MM.1S (cell line): ENCODE data around the gene MIPEP.

Experiments
- DNase-seq: peaks from one replicate; pipeline ENCODE4 v3.0.0-alpha.2; 2015
- H2AFZ ChIP-seq: fragments of 300-600 bp; sonication (generic); 2 replicates; pipeline ENCODE4 v1.6.0; 2016; ENCODE audit warnings: antibody characterized with exemption, low read length
- H3F3A ChIP-seq: fragments of 300-600 bp; sonication (generic); 2 replicates; pipeline ENCODE4 v1.6.1; 2016; ENCODE audit warnings: mild to moderate bottlenecking, antibody characterized with exemption, low read length, moderate library complexity, mixed read lengths; ENCODE audit not compliant: insufficient read depth
- H3K27ac ChIP-seq: fragments of 300-600 bp; sonication (generic); 2 replicates; pipeline ENCODE4 v1.5.1; 2016; ENCODE audit warnings: mild to moderate bottlenecking, low read length
- H3K27me3 ChIP-seq: fragments of 300-600 bp; sonication (generic); replicated peaks from 2 replicates; pipeline ENCODE4 v1.6.0; 2016; ENCODE audit warnings: low read length; ENCODE audit not compliant: insufficient read depth
- H3K36me3 ChIP-seq: fragments of 300-600 bp; sonication (generic); replicated peaks from 2 replicates; pipeline ENCODE4 v1.6.1; 2016; ENCODE audit warnings: mild to moderate bottlenecking, low read length, mixed read lengths; ENCODE audit not compliant: insufficient read depth
- H3K4me1 ChIP-seq: fragments of 300-600 bp; sonication (generic); 2 replicates; pipeline ENCODE4 v1.6.1; 2016; ENCODE audit warnings: low read length, mixed read lengths
- H3K4me2 ChIP-seq: fragments of 300-600 bp; sonication (generic); 2 replicates; pipeline ENCODE4 v1.6.0; 2016; ENCODE audit warnings: low read depth, low read length
- H3K4me3 ChIP-seq: fragments of 300-600 bp; sonication (generic); 2 replicates; pipeline ENCODE4 v1.5.1; 2016; ENCODE audit warnings: low read length, mixed read lengths
- H3K79me2 ChIP-seq: fragments of 300-600 bp; sonication (generic); 2 replicates; pipeline ENCODE4 v1.6.1; 2016; ENCODE audit warnings: mixed run types, low read length, mixed read lengths
- H3K9ac ChIP-seq: fragments of 300-600 bp; sonication (generic); 2 replicates; pipeline ENCODE4 v1.6.1; 2016; ENCODE audit warnings: low read length, mixed read lengths
- H3K9me2 ChIP-seq: fragments of 300-600 bp; sonication (generic); replicated peaks from 2 replicates; pipeline ENCODE4 v1.6.1; 2016; ENCODE audit warnings: mild to moderate bottlenecking, low read length, mixed read lengths; ENCODE audit not compliant: insufficient read depth
- H3K9me3 ChIP-seq: fragments of 300-600 bp; sonication (generic); replicated peaks from 2 replicates; pipeline ENCODE4 v1.6.1; 2016; ENCODE audit warnings: mild to moderate bottlenecking, low read length, mixed read lengths; ENCODE audit not compliant: insufficient read depth
- H4K20me1 ChIP-seq: fragments of 300-600 bp; sonication (generic); 2 replicates; pipeline ENCODE4 v1.6.1; 2016; ENCODE audit warnings: mild to moderate bottlenecking, low read length, moderate library complexity, mixed read lengths; ENCODE audit not compliant: insufficient read depth
- CTCF ChIP-seq: fragments of 300-600 bp; sonication (generic); IDR thresholded peaks from 2 replicates; pipeline ENCODE4 v1.5.1; 2016; ENCODE audit warnings: antibody characterized with exemption, low read length, mixed read lengths
- EZH2 ChIP-seq: fragments of 300-600 bp; sonication (generic); optimal IDR thresholded peaks from 2 replicates; pipeline ENCODE3; 2017; ENCODE audit warnings: low read depth, mild to moderate bottlenecking, antibody characterized with exemption, low read length, mixed read lengths
- EZH2phosphoT487 ChIP-seq: fragments of 300-600 bp; sonication (generic); IDR thresholded peaks from 2 replicates; pipeline ENCODE4 v1.6.1; 2018; ENCODE audit warnings: antibody characterized with exemption, low read length

Gene MIPEP

GRCh38 chr13:23805821-23806220 is 83.4 kb downstream of the MIPEP start:
- no peak for DNase-seq
- H3K4me1 ChIP-seq, result peaks cover 7% of the 10 kb centered on the region; the same call in 1 of the 2 replicates
- no peak overlapping the region for H3K4me3 ChIP-seq
- no peak overlapping the region for H3K4me2 ChIP-seq
- H3K27ac ChIP-seq, result no peak overlapping the region
- no peaks in the 10 kb centered on the region for H3K9me3 ChIP-seq
- H3K9ac ChIP-seq, result no peak overlapping the region
- H3K9me2 ChIP-seq, result no peaks in the 10 kb centered on the region
- H3K79me2 ChIP-seq, result no peaks in the 10 kb centered on the region
- H2AFZ ChIP-seq, result no peak overlapping the region
- peaks cover 8% of the 10 kb centered on the region; the same call in 1 of the 2 replicates for H3F3A ChIP-seq
- H3K27me3 ChIP-seq, result no peaks in the 10 kb centered on the region
- TF ChIP-seq EZH2phosphoT487, result no peak
- TF ChIP-seq CTCF, result no peak
- TF ChIP-seq EZH2, result no peak
- no peaks in the 10 kb centered on the region for H4K20me1 ChIP-seq
- no peaks in the 10 kb centered on the region for H3K36me3 ChIP-seq

- Histone ChIP-seq H2AFZ (no peak overlapping the region), H3K9me3 (no peaks in the 10 kb centered on the region), H3K4me1 (peaks cover 12% of the 10 kb centered on the region; the same call in 1 of the 2 replicates), H3K79me2 (no peaks in the 10 kb centered on the region), H3K27me3 (no peaks in the 10 kb centered on the region), H3F3A (peaks cover 9% of the 10 kb centered on the region; the same call in 1 of the 2 replicates), H3K9ac (no peak overlapping the region), H3K27ac (no peak overlapping the region), H3K36me3 (no peaks in the 10 kb centered on the region), H3K4me2 (no peak overlapping the region), H4K20me1 (no peaks in the 10 kb centered on the region), H3K9me2 (no peaks in the 10 kb centered on the region), H3K4me3 (no peak overlapping the region)
- no peak for DNase-seq
- no peak for TF ChIP-seq EZH2phosphoT487
- no peak for TF ChIP-seq EZH2
- no peak for TF ChIP-seq CTCF
Measured at GRCh38 chr13:23805122-23805521, 84.1 kb downstream of the MIPEP start.

GRCh38 chr13:23804166-23804565 is 85.0 kb downstream of the MIPEP start:
- Histone ChIP-seq H3F3A (peaks cover 14% of the 10 kb centered on the region; the same call in 1 of the 2 replicates), H4K20me1 (no peaks in the 10 kb centered on the region), H3K27ac (no peak overlapping the region), H3K9me3 (no peaks in the 10 kb centered on the region), H3K4me3 (no peak overlapping the region), H3K4me1 (peaks cover 16% of the 10 kb centered on the region; the same call in 1 of the 2 replicates), H3K79me2 (no peaks in the 10 kb centered on the region), H3K4me2 (no peak overlapping the region), H3K9ac (no peak overlapping the region), H3K36me3 (no peaks in the 10 kb centered on the region), H3K9me2 (no peaks in the 10 kb centered on the region), H2AFZ (no peak overlapping the region), H3K27me3 (no peaks in the 10 kb centered on the region)
- no peak for DNase-seq
- no peak for TF ChIP-seq EZH2
- no peak for TF ChIP-seq CTCF
- TF ChIP-seq EZH2phosphoT487, result no peak
